Measurements from ENCODE around the gene NOL4L.

Gene NOL4L

DNA sequence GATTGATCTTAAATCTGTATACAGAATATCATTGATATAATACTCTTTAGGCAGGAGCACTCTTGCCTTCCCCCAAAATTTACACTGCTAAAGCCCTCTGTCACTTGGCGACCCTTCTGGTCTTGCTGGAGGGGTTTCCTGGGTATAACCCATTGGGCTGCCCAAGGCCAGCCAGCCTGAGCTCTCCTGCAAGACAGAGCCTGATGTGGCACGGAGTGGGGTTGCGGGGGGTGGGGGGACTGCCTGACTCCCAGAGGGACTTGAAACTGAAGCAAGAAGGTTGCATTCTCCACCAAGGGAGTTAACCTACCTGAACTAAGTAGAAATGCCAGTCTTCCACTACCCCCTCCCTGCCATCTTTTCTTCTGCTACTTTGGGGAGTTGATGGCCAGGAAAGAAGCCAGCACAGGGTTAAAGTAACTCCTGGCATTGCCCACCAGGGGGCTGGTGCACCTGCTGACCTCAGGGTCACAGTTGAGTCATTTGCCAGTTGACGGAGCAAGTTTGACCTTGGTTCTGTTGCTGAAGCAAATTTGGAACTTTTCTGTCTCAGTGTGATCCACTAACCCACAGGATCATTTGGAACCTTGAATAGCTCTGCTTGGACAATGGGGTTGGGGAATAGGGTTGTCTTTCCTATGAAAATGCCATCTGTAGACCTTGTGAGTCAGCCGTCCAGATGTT lies 147.6 kb downstream of the NOL4L start:
- Histone ChIP-seq H3K27ac (ENCODE audit: low read depth, low read length) (no peak overlapping the region), H2AFZ (ENCODE audit: low read depth, low read length, severe bottlenecking) (no peak overlapping the region), H3K4me3 (ENCODE audit: insufficient read depth, low read length, poor library complexity, severe bottlenecking) (no peak overlapping the region), H3K9ac (ENCODE audit: low read length) (no peak overlapping the region), H3F3A (ENCODE audit: insufficient read depth) (no peaks in the 10 kb centered on the region), H4K20me1 (ENCODE audit: low read depth, low read length) (no peaks in the 10 kb centered on the region), H3K9me3 (ENCODE audit: insufficient read depth, low read length) (no peaks in the 10 kb centered on the region), H3K4me2 (ENCODE audit: low read depth, low read length, poor library complexity, severe bottlenecking) (no peak overlapping the region), H3K79me2 (ENCODE audit: insufficient read depth, low read length) (no peaks in the 10 kb centered on the region), H3K27me3 (ENCODE audit: low read length) (no peaks in the 10 kb centered on the region), H3K36me3 (ENCODE audit: low read length) (no peaks in the 10 kb centered on the region; the same call in 1 of the 2 replicates), H3K9me2 (replicated peaks; ENCODE audit: insufficient read depth, low read length) (no peaks in the 10 kb centered on the region)
- no peak for TF ChIP-seq EZH2phosphoT487 (conservative IDR thresholded peaks at IDR 0.05; ENCODE audit: low read length)
- TF ChIP-seq, protein P1, sequence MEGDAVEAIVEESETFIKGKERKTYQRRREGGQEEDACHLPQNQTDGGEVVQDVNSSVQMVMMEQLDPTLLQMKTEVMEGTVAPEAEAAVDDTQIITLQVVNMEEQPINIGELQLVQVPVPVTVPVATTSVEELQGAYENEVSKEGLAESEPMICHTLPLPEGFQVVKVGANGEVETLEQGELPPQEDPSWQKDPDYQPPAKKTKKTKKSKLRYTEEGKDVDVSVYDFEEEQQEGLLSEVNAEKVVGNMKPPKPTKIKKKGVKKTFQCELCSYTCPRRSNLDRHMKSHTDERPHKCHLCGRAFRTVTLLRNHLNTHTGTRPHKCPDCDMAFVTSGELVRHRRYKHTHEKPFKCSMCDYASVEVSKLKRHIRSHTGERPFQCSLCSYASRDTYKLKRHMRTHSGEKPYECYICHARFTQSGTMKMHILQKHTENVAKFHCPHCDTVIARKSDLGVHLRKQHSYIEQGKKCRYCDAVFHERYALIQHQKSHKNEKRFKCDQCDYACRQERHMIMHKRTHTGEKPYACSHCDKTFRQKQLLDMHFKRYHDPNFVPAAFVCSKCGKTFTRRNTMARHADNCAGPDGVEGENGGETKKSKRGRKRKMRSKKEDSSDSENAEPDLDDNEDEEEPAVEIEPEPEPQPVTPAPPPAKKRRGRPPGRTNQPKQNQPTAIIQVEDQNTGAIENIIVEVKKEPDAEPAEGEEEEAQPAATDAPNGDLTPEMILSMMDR (IDR thresholded peaks at IDR 0.05; ENCODE audit: insufficient read depth, low read length, poor library complexity, severe bottlenecking) = peak; percentile 16

- H3K4me2 ChIP-seq (ENCODE audit: low read depth, low read length, poor library complexity, severe bottlenecking) = no peak overlapping the region
- no peaks in the 10 kb centered on the region for H4K20me1 ChIP-seq (ENCODE audit: low read depth, low read length)
- H3K27ac ChIP-seq (ENCODE audit: low read depth, low read length) = no peak overlapping the region
- H2AFZ ChIP-seq (ENCODE audit: low read depth, low read length, severe bottlenecking) = no peak overlapping the region
- no peaks in the 10 kb centered on the region for H3K79me2 ChIP-seq (ENCODE audit: insufficient read depth, low read length)
- H3K9me3 ChIP-seq (ENCODE audit: insufficient read depth, low read length) = no peaks in the 10 kb centered on the region
- H3K27me3 ChIP-seq (ENCODE audit: low read length) = no peaks in the 10 kb centered on the region
- H3K36me3 ChIP-seq (ENCODE audit: low read length) = peaks cover 4% of the 10 kb centered on the region; the same call in 1 of the 2 replicates
- no peak overlapping the region for H3K4me3 ChIP-seq (ENCODE audit: insufficient read depth, low read length, poor library complexity, severe bottlenecking)
- no peaks in the 10 kb centered on the region for H3F3A ChIP-seq (ENCODE audit: insufficient read depth)
- TF ChIP-seq EZH2phosphoT487 (conservative IDR thresholded peaks at IDR 0.05; ENCODE audit: low read length) = no peak
- TF ChIP-seq, protein P1 (IDR thresholded peaks at IDR 0.05; ENCODE audit: insufficient read depth, low read length, poor library complexity, severe bottlenecking) = no peak
- no peak overlapping the region for H3K9ac ChIP-seq (ENCODE audit: low read length)
- H3K9me2 ChIP-seq (replicated peaks; ENCODE audit: insufficient read depth, low read length) = no peaks in the 10 kb centered on the region
Measured at GRCh38 chr20:32436968-32437367, 148.2 kb downstream of the NOL4L start.

DNA sequence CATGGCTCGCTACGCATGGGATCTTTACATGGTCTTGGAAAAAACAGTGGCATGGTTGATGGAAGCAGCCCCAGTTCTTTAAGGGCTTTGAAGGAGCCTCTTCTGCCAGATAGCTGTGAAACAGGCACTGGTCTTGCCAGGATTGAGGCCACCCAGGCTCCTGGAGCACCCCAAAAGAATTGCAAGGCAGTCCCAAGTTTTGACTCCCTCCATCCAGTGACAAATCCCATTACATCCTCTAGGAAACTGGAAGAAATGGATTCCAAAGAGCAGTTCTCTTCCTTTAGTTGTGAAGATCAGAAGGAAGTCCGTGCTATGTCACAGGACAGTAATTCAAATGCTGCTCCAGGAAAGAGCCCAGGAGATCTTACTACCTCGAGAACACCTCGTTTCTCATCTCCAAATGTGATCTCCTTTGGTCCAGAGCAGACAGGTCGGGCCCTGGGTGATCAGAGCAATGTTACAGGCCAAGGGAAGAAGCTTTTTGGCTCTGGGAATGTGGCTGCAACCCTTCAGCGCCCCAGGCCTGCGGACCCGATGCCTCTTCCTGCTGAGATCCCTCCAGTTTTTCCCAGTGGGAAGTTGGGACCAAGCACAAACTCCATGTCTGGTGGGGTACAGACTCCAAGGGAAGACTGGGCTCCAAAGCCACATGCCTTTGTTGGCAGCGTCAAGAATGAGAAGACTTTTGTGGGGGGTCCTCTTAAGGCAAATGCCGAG lies 148.8 kb downstream of the NOL4L start:
- Histone ChIP-seq H3F3A (ENCODE audit: insufficient read depth) (no peaks in the 10 kb centered on the region), H3K9me2 (replicated peaks; ENCODE audit: insufficient read depth, low read length) (no peaks in the 10 kb centered on the region), H3K9ac (ENCODE audit: low read length) (no peak overlapping the region), H3K79me2 (ENCODE audit: insufficient read depth, low read length) (no peaks in the 10 kb centered on the region), H2AFZ (ENCODE audit: low read depth, low read length, severe bottlenecking) (no peak overlapping the region), H4K20me1 (ENCODE audit: low read depth, low read length) (no peaks in the 10 kb centered on the region), H3K4me2 (ENCODE audit: low read depth, low read length, poor library complexity, severe bottlenecking) (no peak overlapping the region), H3K9me3 (ENCODE audit: insufficient read depth, low read length) (no peaks in the 10 kb centered on the region), H3K27ac (ENCODE audit: low read depth, low read length) (no peak overlapping the region), H3K4me3 (ENCODE audit: insufficient read depth, low read length, poor library complexity, severe bottlenecking) (no peak overlapping the region), H3K27me3 (ENCODE audit: low read length) (no peaks in the 10 kb centered on the region), H3K36me3 (ENCODE audit: low read length) (peaks cover 11% of the 10 kb centered on the region; the same call in 1 of the 2 replicates)
- TF ChIP-seq, protein P1 (IDR thresholded peaks at IDR 0.05; ENCODE audit: insufficient read depth, low read length, poor library complexity, severe bottlenecking) = no peak
- TF ChIP-seq EZH2phosphoT487 (conservative IDR thresholded peaks at IDR 0.05; ENCODE audit: low read length) = no peak
